ENCODE measurements around the gene TMEM117.

GRCh38 chr12:43930032-43930431 lies 94.2 kb downstream of the TMEM117 start:
- no peak for TF ChIP-seq POLR2AphosphoS5 (IDR thresholded peaks at IDR 0.05)
- TF ChIP-seq, protein P1, sequence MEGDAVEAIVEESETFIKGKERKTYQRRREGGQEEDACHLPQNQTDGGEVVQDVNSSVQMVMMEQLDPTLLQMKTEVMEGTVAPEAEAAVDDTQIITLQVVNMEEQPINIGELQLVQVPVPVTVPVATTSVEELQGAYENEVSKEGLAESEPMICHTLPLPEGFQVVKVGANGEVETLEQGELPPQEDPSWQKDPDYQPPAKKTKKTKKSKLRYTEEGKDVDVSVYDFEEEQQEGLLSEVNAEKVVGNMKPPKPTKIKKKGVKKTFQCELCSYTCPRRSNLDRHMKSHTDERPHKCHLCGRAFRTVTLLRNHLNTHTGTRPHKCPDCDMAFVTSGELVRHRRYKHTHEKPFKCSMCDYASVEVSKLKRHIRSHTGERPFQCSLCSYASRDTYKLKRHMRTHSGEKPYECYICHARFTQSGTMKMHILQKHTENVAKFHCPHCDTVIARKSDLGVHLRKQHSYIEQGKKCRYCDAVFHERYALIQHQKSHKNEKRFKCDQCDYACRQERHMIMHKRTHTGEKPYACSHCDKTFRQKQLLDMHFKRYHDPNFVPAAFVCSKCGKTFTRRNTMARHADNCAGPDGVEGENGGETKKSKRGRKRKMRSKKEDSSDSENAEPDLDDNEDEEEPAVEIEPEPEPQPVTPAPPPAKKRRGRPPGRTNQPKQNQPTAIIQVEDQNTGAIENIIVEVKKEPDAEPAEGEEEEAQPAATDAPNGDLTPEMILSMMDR (IDR thresholded peaks at IDR 0.05) = no peak

Data from sigmoid colon (tissue), 4 donors.